HUES6 (cell line): Measurements from ENCODE around the gene SYT12.
"Not testable (repeated sequence)": the region's sequence is repeated elsewhere in the genome, so short reads cannot be mapped to it uniquely, and the experiment has no call there.

ENCODE experiments used
- H3K27ac ChIP-seq: 2 replicates; pipeline ENCODE4 v1.7.0; 2013; ENCODE audit warnings: low read depth, mild to moderate bottlenecking, low read length, inconsistent platforms
- H3K27me3 ChIP-seq: 2 replicates; pipeline ENCODE4 v1.6.1; 2013; ENCODE audit warnings: low read length; ENCODE audit not compliant: control insufficient read depth, insufficient read depth
- H3K36me3 ChIP-seq: 2 replicates; pipeline ENCODE4 v1.6.1; 2013; ENCODE audit warnings: low read length; ENCODE audit not compliant: control insufficient read depth, insufficient read depth
- H3K4me1 ChIP-seq: 2 replicates; pipeline ENCODE4 v1.6.1; 2013; ENCODE audit warnings: low read length; ENCODE audit not compliant: control insufficient read depth, insufficient read depth
- H3K4me3 ChIP-seq: 2 replicates; pipeline ENCODE4 v1.5.1; 2013; ENCODE audit warnings: low read depth, low read length
- H3K9ac ChIP-seq: one replicate; pipeline ENCODE4 v1.6.1; 2013; ENCODE audit warnings: mild to moderate bottlenecking, low read length
- H3K9me3 ChIP-seq: 2 replicates; pipeline ENCODE4 v1.6.1; 2013; ENCODE audit warnings: low read depth, low read length; ENCODE audit not compliant: control insufficient read depth, insufficient read depth

Gene SYT12

GRCh38 chr11:66981976-66982578, 40.9 kb upstream of the SYT12 start:
- Histone ChIP-seq H3K27me3 (no peaks in the 10 kb centered on the region), H3K4me1 (peaks cover 6% of the 10 kb centered on the region), H3K36me3 (no peaks in the 10 kb centered on the region), H3K9me3 (peaks cover 16% of the 10 kb centered on the region), H3K9ac (no peak overlapping the region), H3K27ac (no peak overlapping the region), H3K4me3 (no peak overlapping the region)

- Histone ChIP-seq H3K4me3 (no peak overlapping the region), H3K9me3 (peaks cover 14% of the 10 kb centered on the region), H3K9ac (no peak overlapping the region), H3K4me1 (peaks cover 19% of the 10 kb centered on the region), H3K27me3 (no peaks in the 10 kb centered on the region), H3K36me3 (no peaks in the 10 kb centered on the region), H3K27ac (no peak overlapping the region)
These were observed 39.5 kb upstream of the SYT12 start for GRCh38 chr11:66983275-66983924.

GRCh38 chr11:66985508-66986177, 37.3 kb upstream of the SYT12 start:
- no peaks in the 10 kb centered on the region for H3K27me3 ChIP-seq
- no peak overlapping the region for H3K27ac ChIP-seq
- H3K36me3 ChIP-seq = no peaks in the 10 kb centered on the region
- H3K9me3 ChIP-seq = no peaks in the 10 kb centered on the region
- H3K4me3 ChIP-seq = no peak overlapping the region
- H3K4me1 ChIP-seq = peaks cover 19% of the 10 kb centered on the region
- H3K9ac ChIP-seq = no peak overlapping the region

GRCh38 chr11:66986178-66986545, 36.8 kb upstream of the SYT12 start:
- Histone ChIP-seq H3K36me3 (no peaks in the 10 kb centered on the region), H3K4me1 (peaks cover 19% of the 10 kb centered on the region), H3K27me3 (no peaks in the 10 kb centered on the region), H3K27ac (no peak overlapping the region), H3K9me3 (no peaks in the 10 kb centered on the region), H3K9ac (no peak overlapping the region), H3K4me3 (no peak overlapping the region)

- Histone ChIP-seq H3K9me3 (no peaks in the 10 kb centered on the region), H3K27ac (peak overlapping the region; percentile 15; the same call in 1 of the 2 replicates), H3K4me3 (peak overlapping the region; percentile 0; the same call in 1 of the 2 replicates), H3K36me3 (no peaks in the 10 kb centered on the region), H3K9ac (peak overlapping the region; percentile 56), H3K4me1 (peaks cover 19% of the 10 kb centered on the region), H3K27me3 (no peaks in the 10 kb centered on the region)
These were observed 35.7 kb upstream of the SYT12 start for GRCh38 chr11:66987158-66987620.

GRCh38 chr11:66987924-66988637, 34.9 kb upstream of the SYT12 start:
- H3K9me3 ChIP-seq = no peaks in the 10 kb centered on the region
- H3K4me3 ChIP-seq = peak overlapping the region; percentile 0; the same call in 1 of the 2 replicates
- H3K9ac ChIP-seq = peak overlapping the region; percentile 56
- H3K4me1 ChIP-seq = peaks cover 19% of the 10 kb centered on the region
- H3K27ac ChIP-seq = peak overlapping the region; percentile 15; the same call in 1 of the 2 replicates
- H3K36me3 ChIP-seq = no peaks in the 10 kb centered on the region
- no peaks in the 10 kb centered on the region for H3K27me3 ChIP-seq

- not testable (repeated sequence) for H3K9ac ChIP-seq, H3K27ac ChIP-seq, H3K36me3 ChIP-seq, H3K9me3 ChIP-seq, H3K4me3 ChIP-seq, H3K27me3 ChIP-seq
- peaks cover 19% of the 10 kb centered on the region for H3K4me1 ChIP-seq
These were observed 34.2 kb upstream of the SYT12 start for GRCh38 chr11:66988741-66989140.

GRCh38 chr11:66989360-66989759, 33.6 kb upstream of the SYT12 start:
- H3K27me3 ChIP-seq, H3K36me3 ChIP-seq, H3K9me3 ChIP-seq, H3K9ac ChIP-seq, H3K27ac ChIP-seq, H3K4me3 ChIP-seq: not testable (repeated sequence)
- peaks cover 19% of the 10 kb centered on the region for H3K4me1 ChIP-seq

- Histone ChIP-seq H3K27ac (no peak overlapping the region), H3K4me1 (peaks cover 13% of the 10 kb centered on the region), H3K9ac (no peak overlapping the region), H3K27me3 (no peaks in the 10 kb centered on the region), H3K4me3 (no peak overlapping the region), H3K36me3 (no peaks in the 10 kb centered on the region), H3K9me3 (no peaks in the 10 kb centered on the region)
These were observed 30.9 kb upstream of the SYT12 start for GRCh38 chr11:66992041-66992440.

GRCh38 chr11:66996609-66997273, 26.2 kb upstream of the SYT12 start:
- Histone ChIP-seq H3K4me3 (no peak overlapping the region), H3K27me3 (no peaks in the 10 kb centered on the region), H3K36me3 (no peaks in the 10 kb centered on the region), H3K9me3 (no peaks in the 10 kb centered on the region), H3K9ac (no peak overlapping the region), H3K27ac (no peak overlapping the region), H3K4me1 (peaks cover 3% of the 10 kb centered on the region; the same call in 1 of the 2 replicates)
